GF-D8 (cell line): ENCODE data around the gene TOB1.

ENCODE experiments used
- DNase-seq: peaks from one replicate; lab custom pipeline; 2025; lab: John Stamatoyannopoulos, UW

TOB1 gene

DNA sequence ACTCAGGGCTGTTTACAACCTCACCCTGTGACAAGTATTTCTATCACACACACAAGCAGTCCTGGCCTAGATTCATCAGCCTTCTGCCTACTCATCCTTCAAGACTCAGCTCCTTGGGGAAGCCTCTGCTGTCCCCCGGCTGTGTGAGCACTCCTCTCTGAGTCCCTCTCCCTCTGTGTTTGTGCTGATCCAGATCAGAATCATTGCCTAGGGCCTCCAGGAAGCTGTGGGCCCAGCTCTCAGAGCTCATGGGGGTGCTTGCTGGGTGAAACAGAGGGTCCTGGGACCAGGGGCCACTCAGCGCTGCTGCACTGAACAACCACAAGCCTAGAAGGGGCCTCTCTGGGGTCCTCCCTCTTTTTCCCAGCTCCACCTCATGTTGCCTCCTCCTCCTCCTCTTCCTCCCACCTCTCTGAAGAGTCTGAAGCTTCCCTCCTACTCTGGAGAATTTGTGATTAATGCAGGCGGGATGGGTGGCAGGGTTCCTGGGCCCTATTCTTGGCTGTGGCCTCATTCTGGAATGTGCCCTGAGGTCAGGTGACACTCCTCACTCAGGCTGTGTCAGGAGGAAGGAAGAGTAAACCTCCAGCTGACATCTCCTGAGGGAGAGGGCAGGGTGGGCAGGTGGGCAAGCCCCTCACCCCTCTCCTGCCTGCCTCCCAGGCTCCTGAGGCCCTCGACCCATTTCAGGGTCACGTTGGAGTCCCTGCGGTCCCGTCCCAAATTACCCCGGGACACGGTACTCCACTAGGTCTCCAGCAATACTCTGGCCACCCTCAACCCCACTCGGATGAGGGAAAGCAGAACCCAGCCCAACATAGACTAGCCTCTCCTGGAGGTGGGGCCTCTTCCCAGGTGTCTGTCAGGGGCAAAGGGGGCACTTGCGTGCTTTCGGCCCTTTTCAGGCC, 20.7 kb downstream of the TOB1 start:
- DNase-seq, result no peak

DNA sequence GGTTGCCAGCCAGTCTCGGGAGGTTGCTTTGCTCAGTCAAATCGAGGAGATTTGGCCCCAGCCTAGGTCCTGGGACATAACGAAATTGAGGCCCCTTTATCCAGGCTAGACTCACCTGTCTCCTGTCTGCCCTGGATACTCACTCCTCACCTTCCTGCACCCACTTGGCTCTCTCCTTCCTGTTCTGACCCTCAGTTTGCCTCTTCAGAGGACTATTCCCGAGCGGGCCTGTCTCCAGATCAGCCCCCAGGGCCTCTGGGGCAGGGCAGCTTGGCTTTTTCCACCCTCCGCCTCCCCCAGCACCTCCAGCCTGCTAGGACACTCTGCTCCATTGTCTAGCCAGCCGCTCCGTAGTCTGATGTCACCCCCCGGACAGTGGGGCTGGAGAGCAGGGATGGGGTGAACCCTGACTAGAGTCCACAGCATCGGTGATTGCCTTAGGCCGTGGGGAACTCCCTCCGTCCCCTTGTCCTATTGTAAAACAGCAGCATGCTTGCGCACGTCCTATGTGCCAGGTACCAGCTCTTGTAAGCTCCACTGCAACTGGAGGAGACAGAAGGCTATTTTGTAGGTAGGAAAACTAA, 21.9 kb downstream of the TOB1 start:
- no peak for DNase-seq

DNA sequence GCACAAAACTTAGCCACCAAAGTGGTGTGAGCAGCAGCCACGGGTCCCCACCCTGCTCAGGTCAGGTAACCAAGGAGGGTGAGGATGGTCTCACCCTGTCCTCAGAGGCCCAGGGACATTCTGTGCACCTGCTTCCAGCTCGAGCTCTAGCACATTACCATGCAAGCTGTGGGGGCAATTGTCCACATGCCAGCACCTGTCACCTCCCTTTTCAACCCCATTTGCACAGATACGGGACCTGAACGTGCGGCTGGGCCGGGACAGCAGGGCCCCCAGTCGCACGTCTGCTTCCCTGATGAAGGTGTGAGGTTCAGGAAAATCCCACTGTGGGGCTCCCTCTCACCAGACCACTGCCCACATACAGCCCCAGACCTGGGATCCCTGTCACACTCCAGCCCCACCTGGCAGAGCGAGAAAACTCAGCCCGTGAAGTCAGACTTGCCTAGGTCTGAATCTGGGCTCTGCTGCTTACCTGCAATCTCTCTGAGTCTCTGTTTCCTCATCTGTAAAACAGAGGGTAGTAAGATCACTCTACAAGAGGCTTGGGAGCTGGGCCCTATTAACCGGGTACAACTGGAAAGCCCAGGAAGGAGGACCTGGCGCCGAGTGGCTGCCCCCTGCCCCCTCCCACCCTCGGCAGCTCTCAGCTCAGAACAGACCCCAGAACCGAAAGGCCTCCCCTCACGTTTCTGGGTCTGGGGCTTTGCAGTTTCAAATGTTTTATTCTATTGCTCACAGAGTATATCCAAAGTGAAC, 22.8 kb downstream of the TOB1 start:
- DNase-seq, result no peak

DNA sequence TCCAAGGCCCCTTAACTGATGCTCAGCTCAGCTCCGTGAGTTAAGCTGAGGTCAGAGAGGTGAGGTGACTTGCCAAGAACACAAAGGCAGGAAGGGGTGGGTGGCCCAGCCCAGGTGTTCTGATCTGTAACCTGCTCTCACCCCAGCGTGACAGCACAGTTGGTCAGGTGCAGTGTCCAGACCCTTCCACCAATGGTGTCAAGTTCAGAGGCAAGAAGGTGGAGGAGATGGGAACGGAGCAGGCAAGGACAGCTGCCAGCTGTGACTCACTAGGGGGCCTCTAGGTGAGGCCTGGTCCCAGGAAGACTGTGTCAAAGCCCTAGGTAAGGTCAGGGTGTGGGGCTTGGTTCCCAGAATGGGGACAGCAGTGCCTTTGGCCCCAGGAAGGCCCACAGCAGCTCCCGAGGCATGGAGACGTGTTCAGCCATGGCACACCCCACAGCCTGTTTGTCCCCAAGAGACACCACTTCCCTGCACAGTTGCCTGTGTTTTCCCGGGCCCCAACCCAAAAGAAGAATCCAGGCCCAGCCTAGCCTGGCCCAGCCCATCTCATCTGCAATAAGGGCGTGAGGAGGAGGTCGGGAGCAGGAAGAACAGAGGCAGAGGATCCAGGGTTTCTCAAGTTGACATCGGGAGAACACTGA, 23.5 kb downstream of the TOB1 start:
- DNase-seq, result no peak

DNA sequence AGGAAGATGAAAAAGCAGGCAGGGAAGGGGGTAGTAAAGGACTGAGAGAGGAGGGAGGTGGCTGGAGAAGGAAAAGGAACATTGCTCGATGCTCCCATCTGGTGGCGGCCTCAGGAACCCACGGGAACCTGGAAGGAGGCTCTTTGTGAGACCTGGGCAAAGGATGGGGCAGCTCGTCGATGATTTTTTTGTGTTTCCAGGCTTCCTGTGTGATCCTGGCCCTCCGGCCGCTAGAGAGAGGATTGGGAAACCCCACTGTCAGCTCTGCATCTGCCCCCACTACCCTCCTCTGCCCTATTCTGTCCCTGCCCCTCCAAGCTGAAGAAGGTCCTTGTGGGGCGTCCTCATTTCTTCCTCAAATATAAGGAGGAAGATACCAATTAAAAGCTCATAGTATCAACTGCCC, 24.2 kb downstream of the TOB1 start:
- no peak for DNase-seq

DNA sequence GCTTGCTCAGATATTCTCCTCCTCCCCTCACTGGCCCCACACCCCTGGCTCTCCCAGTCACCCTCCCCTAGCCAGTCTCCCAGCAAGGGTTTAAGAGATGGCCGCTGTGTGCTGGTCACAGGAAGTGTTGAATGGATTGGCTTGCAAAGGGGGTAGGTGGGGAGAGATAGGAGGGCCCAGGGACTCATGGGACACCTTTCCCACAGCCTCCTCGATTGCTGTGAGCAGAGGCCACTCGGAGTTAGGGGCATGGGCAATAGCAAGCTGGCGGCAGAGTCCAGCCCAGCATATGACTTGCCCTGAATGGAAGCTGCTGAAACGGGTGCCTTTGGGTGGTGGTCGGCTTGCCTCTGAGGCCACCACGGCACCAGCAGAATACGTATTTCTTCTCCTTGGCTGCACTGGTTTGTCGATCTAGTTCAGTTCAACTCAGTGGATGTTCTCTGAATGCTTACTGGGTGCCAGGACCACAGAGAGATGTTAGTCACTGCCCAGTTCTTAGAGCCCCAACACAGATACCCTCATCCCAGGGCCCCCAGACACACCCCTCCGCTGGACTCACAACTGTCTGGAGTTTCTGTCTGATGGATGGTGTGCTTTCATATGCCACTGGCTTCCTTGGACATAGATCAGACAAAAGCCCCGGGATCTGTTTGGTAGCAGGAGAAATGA, 24.7 kb downstream of the TOB1 start:
- DNase-seq, result no peak

DNA sequence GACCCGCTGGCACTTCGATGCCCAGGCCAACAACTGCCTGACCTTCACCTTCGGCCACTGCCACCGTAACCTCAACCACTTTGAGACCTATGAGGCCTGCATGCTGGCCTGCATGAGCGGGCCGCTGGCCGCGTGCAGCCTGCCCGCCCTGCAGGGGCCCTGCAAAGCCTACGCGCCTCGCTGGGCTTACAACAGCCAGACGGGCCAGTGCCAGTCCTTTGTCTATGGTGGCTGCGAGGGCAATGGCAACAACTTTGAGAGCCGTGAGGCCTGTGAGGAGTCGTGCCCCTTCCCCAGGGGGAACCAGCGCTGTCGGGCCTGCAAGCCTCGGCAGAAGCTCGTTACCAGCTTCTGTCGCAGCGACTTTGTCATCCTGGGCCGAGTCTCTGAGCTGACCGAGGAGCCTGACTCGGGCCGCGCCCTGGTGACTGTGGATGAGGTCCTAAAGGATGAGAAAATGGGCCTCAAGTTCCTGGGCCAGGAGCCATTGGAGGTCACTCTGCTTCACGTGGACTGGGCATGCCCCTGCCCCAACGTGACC, 25.8 kb downstream of the TOB1 start:
- no peak for DNase-seq

DNA sequence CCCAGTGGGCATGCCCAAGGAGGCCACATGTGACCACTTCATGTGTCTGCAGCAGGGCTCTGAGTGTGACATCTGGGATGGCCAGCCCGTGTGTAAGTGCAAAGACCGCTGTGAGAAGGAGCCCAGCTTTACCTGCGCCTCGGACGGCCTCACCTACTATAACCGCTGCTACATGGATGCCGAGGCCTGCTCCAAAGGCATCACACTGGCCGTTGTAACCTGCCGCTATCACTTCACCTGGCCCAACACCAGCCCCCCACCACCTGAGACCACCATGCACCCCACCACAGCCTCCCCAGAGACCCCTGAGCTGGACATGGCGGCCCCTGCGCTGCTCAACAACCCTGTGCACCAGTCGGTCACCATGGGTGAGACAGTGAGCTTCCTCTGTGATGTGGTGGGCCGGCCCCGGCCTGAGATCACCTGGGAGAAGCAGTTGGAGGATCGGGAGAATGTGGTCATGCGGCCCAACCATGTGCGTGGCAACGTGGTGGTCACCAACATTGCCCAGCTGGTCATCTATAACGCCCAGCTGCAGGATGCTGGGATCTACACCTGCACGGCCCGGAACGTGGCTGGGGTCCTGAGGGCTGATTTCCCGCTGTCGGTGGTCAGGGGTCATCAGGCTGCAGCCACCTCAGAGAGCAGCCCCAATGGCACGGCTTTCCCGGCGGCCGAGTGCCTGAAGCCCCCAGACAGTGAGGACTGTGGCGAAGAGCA, 26.4 kb downstream of the TOB1 start:
- DNase-seq, result no peak

DNA sequence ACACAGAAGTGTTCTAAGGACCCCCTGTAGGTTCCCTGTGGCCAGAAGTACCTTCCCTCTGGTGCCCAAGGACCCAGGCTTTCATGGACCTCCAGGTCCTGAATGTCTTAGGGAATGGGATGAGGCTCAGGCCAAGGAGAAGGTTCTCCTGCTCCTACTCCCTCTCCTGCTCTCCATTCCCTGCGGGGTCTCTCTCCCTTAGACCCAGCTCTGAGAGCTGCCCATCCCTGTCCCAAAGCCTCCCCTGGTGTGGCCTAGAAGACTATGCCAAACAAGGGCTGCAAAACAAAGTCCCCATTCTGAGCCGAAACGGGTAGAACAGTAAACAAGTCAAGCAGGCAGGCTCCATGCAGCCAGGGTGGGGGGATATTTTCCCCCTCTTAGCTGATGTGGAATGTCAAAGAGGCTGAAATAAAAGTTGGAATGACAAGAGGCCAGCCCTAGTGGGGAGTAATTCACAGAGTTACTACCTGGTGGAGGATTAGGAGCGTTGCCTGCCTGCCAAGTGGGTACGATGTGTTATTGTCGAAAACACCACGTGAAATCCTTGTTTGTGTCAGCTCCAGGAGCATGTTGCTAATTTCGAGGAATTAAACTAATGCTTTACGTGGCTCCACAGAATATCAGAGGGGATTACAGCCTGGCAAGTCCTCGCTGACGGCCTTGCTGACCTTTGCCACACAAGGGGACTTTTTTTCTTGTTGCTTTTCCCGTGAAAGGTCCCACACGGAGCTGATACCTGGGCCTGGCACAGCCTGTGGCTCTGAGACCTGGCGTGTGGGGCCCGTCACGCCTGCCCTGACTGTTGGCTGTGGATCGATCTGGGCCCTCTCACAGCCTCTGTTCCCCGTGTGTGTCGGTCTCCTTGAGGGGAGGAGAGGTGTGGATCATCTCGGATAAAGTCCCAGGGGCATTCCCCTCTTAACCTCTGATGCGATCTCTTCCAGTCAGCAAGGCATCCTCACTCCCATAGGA, 27.9 kb downstream of the TOB1 start:
- DNase-seq, result no peak

DNA sequence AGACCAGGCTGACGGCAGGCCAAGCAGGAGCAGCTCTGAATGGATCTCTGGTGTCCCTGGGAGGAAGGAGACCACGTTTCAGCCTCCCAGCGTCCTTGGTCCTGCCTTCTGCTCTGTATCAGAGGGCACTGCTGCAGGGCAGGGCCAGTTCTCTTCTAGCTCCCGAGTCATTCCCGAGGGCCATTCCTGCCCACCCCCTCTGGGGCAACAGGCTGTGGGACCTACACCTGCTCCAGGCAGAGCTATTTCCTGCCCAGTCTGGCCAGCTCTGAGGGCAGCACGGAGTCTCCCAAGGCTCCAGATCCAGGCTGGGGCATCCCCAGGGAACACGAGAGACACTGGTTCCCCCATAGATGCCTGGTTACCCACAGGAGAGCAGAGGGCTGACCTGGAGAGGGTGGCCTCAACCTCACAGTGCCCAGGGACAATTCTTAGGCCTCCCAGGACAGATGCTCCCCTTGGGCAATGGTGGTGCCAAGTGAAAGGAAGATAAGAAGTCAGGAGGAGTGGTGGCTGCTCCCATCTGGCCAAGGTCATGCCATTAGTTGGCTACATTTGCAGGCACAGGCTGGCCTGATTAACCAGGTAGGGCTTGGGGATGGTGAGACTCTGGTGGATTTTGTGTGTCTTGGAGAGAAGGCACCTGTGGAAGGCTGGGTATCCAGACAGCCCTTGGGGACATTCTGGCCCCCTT, 28.7 kb downstream of the TOB1 start:
- no peak for DNase-seq

DNA sequence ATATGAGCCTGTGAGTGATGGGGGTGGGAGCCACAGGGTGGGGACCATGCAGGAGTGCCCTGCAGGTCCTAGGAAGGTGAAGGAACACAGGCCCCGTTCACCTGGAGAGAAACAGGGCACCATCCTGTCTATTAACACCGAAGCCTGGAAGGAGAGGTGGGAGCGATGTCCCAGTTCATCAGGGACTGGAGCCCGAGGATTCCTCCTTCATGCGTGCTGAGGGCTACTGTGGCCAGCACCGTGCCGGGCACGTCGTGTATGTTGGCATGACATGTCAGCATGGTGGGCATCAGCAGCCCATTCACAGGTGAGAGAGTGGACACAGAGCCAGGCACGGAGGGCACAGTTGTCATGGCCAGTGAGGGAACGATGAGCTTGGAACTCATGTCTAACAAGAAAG, 29.3 kb downstream of the TOB1 start:
- DNase-seq, result no peak

DNA sequence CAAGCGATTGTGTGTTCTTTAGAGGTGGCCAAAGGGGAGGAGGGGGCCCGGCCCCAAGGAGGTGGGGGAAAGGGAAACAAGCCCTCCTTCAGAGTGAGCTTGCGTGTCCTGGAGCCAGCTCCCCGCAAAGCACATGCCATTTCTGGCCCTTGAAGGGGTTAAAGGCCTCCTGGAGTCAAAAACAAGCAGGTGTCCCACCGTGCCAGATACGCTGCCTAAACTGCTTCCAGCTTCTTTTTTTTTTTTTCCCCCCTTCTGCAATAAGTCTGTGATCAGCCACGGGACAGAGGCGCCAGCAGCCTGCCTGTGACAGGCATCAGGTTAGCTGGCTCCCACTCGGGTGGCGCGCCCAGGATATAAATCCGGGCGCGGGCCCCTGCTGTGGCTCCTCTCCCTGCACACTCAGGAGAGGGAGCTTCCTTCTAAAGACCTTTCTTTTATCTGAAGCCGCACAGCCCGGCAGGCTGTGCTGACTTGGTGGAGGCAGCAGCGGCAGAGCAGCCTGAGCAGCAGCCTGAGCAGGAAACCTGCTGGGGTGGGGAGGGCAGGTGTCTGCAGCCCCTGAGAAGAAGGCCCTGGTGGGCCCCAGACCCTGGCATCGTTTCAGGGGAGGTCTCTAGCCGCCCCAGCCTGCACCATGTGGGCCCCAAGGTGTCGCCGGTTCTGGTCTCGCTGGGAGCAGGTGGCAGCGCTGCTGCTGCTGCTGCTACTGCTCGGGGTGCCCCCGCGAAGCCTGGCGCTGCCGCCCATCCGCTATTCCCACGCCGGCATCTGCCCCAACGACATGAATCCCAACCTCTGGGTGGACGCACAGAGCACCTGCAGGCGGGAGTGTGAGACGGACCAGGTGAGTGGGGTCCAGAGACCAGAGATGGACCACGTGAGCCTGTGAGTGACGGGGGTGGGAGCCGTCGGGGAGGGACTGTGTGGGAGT, 30.6 kb downstream of the TOB1 start, which contains the start of gene WFIKKN2:
Gene WFIKKN2 (plus strand): TSS at position 286 of the 934 bp plus-strand sequence. CDS start 352 bp downstream, at position 638.
- no peak for DNase-seq

DNA sequence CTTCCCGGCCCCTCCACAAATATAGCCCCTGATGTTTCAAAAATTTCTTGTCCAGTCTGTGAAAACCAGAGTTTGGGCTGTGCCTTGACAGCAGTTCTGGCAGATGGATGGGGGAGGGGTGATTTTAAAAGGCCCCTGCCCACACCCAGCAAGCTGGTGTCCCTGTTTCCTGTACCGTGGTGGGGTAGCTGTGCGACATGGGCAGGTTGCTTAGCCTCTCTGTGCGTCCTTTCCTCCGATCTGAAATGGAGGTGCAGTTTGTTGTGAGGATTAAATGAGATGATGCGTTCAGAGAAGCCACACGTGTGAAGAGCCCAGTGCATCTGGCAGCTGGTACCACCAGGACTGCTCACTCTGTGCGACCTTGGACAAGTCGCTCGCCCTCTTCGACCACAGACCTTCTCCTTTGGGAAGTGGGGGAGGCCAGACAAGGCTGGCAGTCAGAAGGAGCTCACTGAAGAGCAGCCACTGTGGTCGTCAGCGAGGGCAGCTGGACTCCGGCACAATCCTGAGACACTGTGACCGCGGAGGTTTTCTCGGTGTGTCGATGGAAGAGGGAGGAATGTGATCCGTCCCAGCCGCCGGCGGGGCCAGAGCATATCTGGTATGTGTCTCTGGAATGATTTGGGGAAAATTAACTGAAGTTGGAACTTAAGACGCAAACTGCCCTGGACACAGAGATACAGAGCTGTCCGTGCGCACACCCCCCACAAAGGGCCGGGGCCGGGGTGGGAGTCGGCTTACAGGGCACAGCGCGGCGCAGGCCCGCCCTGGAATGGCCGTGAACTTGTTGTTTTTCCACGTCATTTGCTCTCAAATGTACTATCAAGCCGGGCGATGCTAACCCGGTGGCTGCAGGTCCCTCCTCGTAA, 31.5 kb downstream of the TOB1 start:
- no peak for DNase-seq

DNA sequence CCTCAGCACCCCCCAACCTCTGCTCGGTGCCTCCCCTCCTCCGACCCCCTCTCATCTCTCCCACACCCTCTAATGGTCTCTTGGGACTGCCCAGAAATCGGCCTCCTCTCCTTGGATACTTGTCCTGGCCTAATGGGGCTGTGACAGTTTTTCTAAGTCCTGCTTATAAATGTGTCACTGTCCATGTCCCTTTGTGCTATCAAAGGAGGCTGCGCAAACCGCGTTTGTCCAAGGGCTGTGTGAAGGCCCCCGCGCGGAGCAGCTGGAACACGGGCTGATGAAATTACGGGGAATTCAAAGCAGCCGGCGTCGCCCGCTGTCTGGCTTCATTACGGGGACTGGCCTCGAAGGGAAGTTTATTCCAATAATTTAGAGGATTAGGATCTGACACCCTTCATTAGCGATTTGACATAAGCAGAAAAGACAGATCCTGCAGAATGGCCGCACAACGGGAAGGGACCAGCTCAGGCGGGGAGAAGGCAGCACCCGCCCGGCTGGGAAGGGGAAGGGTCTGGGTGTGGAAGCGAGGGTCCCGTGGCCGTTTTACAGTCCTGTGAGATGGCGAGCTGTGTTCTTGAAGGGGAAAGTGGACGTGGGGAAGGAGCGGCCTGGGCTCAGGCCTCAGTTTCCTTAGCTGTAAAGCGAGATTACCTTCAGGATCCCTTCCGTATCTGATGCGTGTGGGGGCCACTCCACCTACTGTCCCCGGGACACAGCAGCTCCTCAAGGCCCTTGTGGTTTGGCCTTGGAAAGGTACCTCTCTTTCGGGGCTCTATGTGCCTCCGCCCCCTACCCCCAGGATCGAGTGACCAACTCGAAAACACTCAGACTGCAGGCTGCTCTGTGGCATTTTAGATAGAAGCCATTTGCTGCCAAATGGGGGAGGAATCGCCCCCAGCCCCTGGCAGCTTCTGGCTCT, 32.4 kb downstream of the TOB1 start:
- DNase-seq, result no peak

DNA sequence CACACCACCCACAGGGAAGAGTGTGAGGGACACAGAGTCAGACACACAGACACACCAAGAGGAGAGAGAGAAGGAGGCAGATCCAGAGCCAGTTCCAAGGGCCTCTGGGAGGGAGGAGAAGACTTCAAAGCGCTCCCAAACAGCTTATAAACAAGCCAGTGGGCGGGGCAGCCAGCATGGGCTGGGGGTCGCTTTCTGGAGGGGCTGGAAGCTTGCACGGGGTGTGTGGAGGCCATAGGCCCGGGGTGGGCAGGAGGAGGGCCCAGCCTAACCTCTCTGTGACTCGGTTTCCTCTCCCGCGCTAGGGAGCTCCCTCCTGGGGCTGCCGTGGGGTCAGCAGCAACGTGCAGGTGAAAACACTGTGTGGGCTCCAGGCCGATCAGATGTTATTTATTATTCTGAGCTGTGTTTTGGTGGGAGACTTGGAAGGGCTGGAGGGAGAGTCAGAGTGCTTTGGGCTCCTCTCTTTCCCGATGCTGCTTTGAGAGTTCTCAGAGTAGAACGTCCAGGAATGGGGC, 33.2 kb downstream of the TOB1 start:
- no peak for DNase-seq
